Activated T-cell treated with anti-CD3 and anti-CD28 coated beads, Interleukin-2, amount 50 U/mL, for 48 hours (primary cell): ENCODE results near the gene BAHD1.

Experiments
- DNase-seq, 2 experiments: peaks; one replicate each; pipeline ENCODE4 v3.0.0-alpha.2; 2020

BAHD1 gene

GRCh38 chr15:40469776-40470390 is 29.1 kb downstream of the BAHD1 start:
- no peak for DNase-seq

- DNase-seq = peak; percentile 57 to 67
These were observed 29.8 kb downstream of the BAHD1 start, which contains the start of gene CHST14 for GRCh38 chr15:40470423-40471104. CHST14 (plus strand) TSS chr15:40470984; CDS start chr15:40471214, 230 bp downstream.

GRCh38 chr15:40471105-40471807 is 30.5 kb downstream of the BAHD1 start:
- peak; percentile 50 to 54 for DNase-seq

- peak in 1 of 2 experiments; percentile 46 for DNase-seq
These were observed 31.0 kb downstream of the BAHD1 start for GRCh38 chr15:40471808-40472150.

GRCh38 chr15:40472171-40472727 is 31.5 kb downstream of the BAHD1 start:
- no peak for DNase-seq

GRCh38 chr15:40474581-40474980 is 33.8 kb downstream of the BAHD1 start:
- DNase-seq = no peak

- DNase-seq = no peak
These were observed 37.0 kb downstream of the BAHD1 start for GRCh38 chr15:40477642-40478327.

- DNase-seq = no peak
These were observed 38.3 kb downstream of the BAHD1 start for GRCh38 chr15:40479024-40479423.

- no peak for DNase-seq
These were observed 40.8 kb downstream of the BAHD1 start for GRCh38 chr15:40481341-40482074.

- no peak for DNase-seq
These were observed 43.2 kb downstream of the BAHD1 start for GRCh38 chr15:40483919-40484318.

- DNase-seq = no peak
These were observed 45.5 kb downstream of the BAHD1 start for GRCh38 chr15:40486066-40486770.

- DNase-seq = no peak
These were observed 47.3 kb downstream of the BAHD1 start for GRCh38 chr15:40487816-40488682.

GRCh38 chr15:40489274-40490175 is 48.8 kb downstream of the BAHD1 start:
- DNase-seq = no peak

GRCh38 chr15:40493089-40493840 is 52.5 kb downstream of the BAHD1 start:
- peak; percentile 66 to 73 for DNase-seq

- no peak for DNase-seq
These were observed 54.8 kb downstream of the BAHD1 start for GRCh38 chr15:40495516-40495915.

GRCh38 chr15:40498418-40498817 is 57.7 kb downstream of the BAHD1 start:
- DNase-seq = no peak

- DNase-seq = peak in 1 of 2 experiments; percentile 12
These were observed 58.1 kb downstream of the BAHD1 start for GRCh38 chr15:40498891-40499290.

GRCh38 chr15:40499931-40500330 is 59.2 kb downstream of the BAHD1 start:
- no peak for DNase-seq
